MM.1S (cell line): Measurements from ENCODE around the gene HS3ST6.
"Not testable (repeated sequence)": the region's sequence is repeated elsewhere in the genome, so short reads cannot be mapped to it uniquely, and the experiment has no call there.

Experiments
- EZH2 ChIP-seq: fragments of 300-600 bp; sonication (generic); optimal IDR thresholded peaks from 2 replicates; pipeline ENCODE3; 2017; ENCODE audit warnings: low read depth, mild to moderate bottlenecking, antibody characterized with exemption, low read length, mixed read lengths
- EZH2phosphoT487 ChIP-seq: fragments of 300-600 bp; sonication (generic); IDR thresholded peaks from 2 replicates; pipeline ENCODE4 v1.6.1; 2018; ENCODE audit warnings: antibody characterized with exemption, low read length
- TF ChIP-seq, protein P1 (sequence below): fragments of 300-600 bp; sonication (generic); IDR thresholded peaks from 2 replicates; pipeline ENCODE4 v1.5.1; 2016; ENCODE audit warnings: antibody characterized with exemption, low read length, mixed read lengths

DNA sequence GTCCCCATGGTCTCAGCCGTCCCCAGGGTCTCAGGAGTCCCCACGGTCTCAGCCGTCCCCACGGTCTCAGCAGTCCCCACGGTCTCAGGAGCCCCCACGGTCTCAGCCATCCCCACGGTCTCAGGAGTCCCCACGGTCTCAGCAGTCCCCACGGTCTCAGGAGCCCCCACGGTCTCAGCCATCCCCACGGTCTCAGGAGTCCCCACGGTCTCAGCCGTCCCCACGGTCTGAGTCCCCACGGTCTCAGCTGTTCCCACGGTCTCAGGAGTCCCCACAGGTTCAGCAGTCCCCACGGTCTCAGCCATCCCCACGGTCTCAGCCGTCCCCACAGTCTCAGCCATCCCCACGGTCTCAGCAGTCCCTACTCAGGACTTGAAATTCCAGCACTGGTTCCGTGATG lies 1.9 kb upstream of the HS3ST6 start:
- TF ChIP-seq, protein P1, sequence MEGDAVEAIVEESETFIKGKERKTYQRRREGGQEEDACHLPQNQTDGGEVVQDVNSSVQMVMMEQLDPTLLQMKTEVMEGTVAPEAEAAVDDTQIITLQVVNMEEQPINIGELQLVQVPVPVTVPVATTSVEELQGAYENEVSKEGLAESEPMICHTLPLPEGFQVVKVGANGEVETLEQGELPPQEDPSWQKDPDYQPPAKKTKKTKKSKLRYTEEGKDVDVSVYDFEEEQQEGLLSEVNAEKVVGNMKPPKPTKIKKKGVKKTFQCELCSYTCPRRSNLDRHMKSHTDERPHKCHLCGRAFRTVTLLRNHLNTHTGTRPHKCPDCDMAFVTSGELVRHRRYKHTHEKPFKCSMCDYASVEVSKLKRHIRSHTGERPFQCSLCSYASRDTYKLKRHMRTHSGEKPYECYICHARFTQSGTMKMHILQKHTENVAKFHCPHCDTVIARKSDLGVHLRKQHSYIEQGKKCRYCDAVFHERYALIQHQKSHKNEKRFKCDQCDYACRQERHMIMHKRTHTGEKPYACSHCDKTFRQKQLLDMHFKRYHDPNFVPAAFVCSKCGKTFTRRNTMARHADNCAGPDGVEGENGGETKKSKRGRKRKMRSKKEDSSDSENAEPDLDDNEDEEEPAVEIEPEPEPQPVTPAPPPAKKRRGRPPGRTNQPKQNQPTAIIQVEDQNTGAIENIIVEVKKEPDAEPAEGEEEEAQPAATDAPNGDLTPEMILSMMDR, result not testable (repeated sequence)
- TF ChIP-seq EZH2phosphoT487, EZH2: not testable (repeated sequence)
